ENCODE results near the gene RAMAC.

The RAMAC gene

DNA sequence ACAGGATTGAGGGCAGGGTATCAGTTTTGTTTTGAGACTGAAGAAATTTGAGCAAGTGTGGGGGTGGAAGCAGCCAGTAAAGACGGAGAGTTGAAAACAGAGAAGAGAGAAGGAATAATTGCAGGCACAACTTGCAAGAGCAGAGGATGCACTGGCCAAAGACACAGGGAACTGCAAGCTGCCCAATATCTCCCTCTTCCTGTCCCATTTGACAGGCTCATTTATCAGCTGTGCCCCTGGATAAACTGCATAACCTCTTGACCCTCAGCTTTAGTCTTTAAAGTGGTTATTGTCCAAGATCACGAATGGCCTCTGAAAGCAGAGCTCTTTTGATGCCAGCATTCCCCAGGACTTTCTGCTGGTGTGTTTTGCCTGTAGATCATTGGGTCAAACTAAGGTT is 5.0 kb upstream of the RAMAC start:
- no peak for TF ChIP-seq EP300 (IDR thresholded peaks at IDR 0.05; ENCODE audit: borderline replicate concordance)
- TF ChIP-seq NFIC (IDR thresholded peaks at IDR 0.05) = no peak
- TF ChIP-seq, protein P1, sequence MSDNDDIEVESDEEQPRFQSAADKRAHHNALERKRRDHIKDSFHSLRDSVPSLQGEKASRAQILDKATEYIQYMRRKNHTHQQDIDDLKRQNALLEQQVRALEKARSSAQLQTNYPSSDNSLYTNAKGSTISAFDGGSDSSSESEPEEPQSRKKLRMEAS (IDR thresholded peaks at IDR 0.05) = no peak
- no peak for TF ChIP-seq ZBTB7A (IDR thresholded peaks at IDR 0.05; ENCODE audit: low read depth)
- no peak for TF ChIP-seq TEAD4 (IDR thresholded peaks at IDR 0.05)

DNA sequence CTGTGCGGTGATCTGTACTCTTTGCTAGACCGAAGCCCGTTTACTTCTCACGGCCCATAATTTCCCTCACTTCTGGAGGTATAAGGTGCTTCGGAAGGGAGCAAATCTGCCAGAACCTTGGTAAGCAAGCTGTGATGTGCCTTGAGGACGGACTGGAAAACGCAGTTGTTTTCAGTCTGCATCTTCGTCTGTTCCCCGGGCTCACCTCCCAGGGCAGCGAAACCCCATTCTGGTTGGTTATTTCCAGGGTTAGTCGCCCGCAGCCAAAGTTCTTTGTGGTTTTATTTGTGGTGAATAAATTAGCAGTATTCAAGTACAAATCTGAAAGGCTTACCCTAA is 401 bp downstream of the RAMAC start:
- TF ChIP-seq TEAD4 (IDR thresholded peaks at IDR 0.05) (no peak), FOXM1 (IDR thresholded peaks at IDR 0.05; ENCODE audit: borderline replicate concordance, low read depth) (no peak), NFIC (IDR thresholded peaks at IDR 0.05) (no peak), YY1 (IDR thresholded peaks at IDR 0.05; ENCODE audit: low read depth) (no peak), EGR1 (IDR thresholded peaks at IDR 0.05) (no peak), ZBTB7A (IDR thresholded peaks at IDR 0.05; ENCODE audit: low read depth) (no peak), CEBPB (IDR thresholded peaks at IDR 0.05) (no peak), RAD21 (IDR thresholded peaks at IDR 0.05; ENCODE audit: low read depth) (no peak), TCF12 (IDR thresholded peaks at IDR 0.05; ENCODE audit: low read depth) (no peak), EP300 (IDR thresholded peaks at IDR 0.05; ENCODE audit: borderline replicate concordance) (no peak), TAF1 (IDR thresholded peaks at IDR 0.05; ENCODE audit: low read depth) (no peak), CREB1 (IDR thresholded peaks at IDR 0.05; ENCODE audit: low read depth) (no peak), USF1 (IDR thresholded peaks at IDR 0.05) (no peak)
- TF ChIP-seq, protein P2, sequence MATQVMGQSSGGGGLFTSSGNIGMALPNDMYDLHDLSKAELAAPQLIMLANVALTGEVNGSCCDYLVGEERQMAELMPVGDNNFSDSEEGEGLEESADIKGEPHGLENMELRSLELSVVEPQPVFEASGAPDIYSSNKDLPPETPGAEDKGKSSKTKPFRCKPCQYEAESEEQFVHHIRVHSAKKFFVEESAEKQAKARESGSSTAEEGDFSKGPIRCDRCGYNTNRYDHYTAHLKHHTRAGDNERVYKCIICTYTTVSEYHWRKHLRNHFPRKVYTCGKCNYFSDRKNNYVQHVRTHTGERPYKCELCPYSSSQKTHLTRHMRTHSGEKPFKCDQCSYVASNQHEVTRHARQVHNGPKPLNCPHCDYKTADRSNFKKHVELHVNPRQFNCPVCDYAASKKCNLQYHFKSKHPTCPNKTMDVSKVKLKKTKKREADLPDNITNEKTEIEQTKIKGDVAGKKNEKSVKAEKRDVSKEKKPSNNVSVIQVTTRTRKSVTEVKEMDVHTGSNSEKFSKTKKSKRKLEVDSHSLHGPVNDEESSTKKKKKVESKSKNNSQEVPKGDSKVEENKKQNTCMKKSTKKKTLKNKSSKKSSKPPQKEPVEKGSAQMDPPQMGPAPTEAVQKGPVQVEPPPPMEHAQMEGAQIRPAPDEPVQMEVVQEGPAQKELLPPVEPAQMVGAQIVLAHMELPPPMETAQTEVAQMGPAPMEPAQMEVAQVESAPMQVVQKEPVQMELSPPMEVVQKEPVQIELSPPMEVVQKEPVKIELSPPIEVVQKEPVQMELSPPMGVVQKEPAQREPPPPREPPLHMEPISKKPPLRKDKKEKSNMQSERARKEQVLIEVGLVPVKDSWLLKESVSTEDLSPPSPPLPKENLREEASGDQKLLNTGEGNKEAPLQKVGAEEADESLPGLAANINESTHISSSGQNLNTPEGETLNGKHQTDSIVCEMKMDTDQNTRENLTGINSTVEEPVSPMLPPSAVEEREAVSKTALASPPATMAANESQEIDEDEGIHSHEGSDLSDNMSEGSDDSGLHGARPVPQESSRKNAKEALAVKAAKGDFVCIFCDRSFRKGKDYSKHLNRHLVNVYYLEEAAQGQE (IDR thresholded peaks at IDR 0.05; ENCODE audit: low read depth) = no peak
- TF ChIP-seq, protein P1 (IDR thresholded peaks at IDR 0.05) = no peak

DNA sequence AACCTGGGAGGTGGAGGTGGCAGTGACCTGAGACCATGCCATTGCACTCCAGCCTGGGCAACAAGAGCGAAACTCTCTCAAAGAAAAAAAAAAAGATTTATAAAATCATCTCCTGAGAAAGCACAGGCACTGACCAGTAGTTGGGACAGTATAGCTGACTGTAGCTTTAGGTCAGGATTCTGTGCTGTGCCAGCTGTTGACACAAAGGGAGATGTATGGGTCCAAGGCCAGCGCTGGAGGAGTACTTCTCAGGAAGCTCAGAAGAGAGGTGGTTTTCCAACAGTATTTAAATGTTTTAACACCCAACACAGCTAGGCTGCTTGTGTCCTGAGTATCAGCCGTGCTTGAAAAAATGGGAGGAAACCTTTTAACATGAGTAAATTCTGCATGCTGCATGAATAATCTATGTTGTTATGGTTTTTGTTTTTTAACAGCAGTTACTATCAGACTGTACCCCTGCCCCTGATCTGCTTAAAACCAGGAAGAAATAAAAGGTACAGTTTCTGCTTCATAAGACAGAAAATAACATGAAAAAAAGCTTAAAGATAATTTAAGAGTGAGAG is 6.5 kb downstream of the RAMAC start:
- TF ChIP-seq NFIC (IDR thresholded peaks at IDR 0.05) = no peak
- TF ChIP-seq, protein P1 (IDR thresholded peaks at IDR 0.05) = no peak
- TF ChIP-seq YY1 (IDR thresholded peaks at IDR 0.05; ENCODE audit: low read depth) = no peak
- TF ChIP-seq, protein P2 (IDR thresholded peaks at IDR 0.05; ENCODE audit: low read depth) = no peak
- TF ChIP-seq EGR1 (IDR thresholded peaks at IDR 0.05) = no peak
- no peak for TF ChIP-seq EP300 (IDR thresholded peaks at IDR 0.05; ENCODE audit: borderline replicate concordance)
- no peak for TF ChIP-seq TEAD4 (IDR thresholded peaks at IDR 0.05)
- TF ChIP-seq ZBTB7A (IDR thresholded peaks at IDR 0.05; ENCODE audit: low read depth) = no peak
- TF ChIP-seq USF1 (IDR thresholded peaks at IDR 0.05) = no peak
- no peak for TF ChIP-seq RAD21 (IDR thresholded peaks at IDR 0.05; ENCODE audit: low read depth)
- TF ChIP-seq TAF1 (IDR thresholded peaks at IDR 0.05; ENCODE audit: low read depth) = no peak
- TF ChIP-seq CEBPB (IDR thresholded peaks at IDR 0.05) = no peak
- no peak for TF ChIP-seq CREB1 (IDR thresholded peaks at IDR 0.05; ENCODE audit: low read depth)
- no peak for TF ChIP-seq FOXM1 (IDR thresholded peaks at IDR 0.05; ENCODE audit: borderline replicate concordance, low read depth)
- no peak for TF ChIP-seq TCF12 (IDR thresholded peaks at IDR 0.05; ENCODE audit: low read depth)

- TF ChIP-seq, protein P2 (IDR thresholded peaks at IDR 0.05; ENCODE audit: low read depth) = no peak
- TF ChIP-seq CREB1 (IDR thresholded peaks at IDR 0.05; ENCODE audit: low read depth) (no peak), RAD21 (IDR thresholded peaks at IDR 0.05; ENCODE audit: low read depth) (no peak)
Observed at GRCh38 chr15:82993144-82993543, 7.1 kb downstream of the RAMAC start.

All from Ishikawa (cell line).